ENCODE measurements around the gene OR9G1. TPM values are rescaled to one million over a fixed set of nuclear protein-coding genes. Genes with fewer than 3 reads are reported as not detected.

OR9G1 gene
- total RNA-seq, 1 donor from 2014 or later, result not detected

DNA sequence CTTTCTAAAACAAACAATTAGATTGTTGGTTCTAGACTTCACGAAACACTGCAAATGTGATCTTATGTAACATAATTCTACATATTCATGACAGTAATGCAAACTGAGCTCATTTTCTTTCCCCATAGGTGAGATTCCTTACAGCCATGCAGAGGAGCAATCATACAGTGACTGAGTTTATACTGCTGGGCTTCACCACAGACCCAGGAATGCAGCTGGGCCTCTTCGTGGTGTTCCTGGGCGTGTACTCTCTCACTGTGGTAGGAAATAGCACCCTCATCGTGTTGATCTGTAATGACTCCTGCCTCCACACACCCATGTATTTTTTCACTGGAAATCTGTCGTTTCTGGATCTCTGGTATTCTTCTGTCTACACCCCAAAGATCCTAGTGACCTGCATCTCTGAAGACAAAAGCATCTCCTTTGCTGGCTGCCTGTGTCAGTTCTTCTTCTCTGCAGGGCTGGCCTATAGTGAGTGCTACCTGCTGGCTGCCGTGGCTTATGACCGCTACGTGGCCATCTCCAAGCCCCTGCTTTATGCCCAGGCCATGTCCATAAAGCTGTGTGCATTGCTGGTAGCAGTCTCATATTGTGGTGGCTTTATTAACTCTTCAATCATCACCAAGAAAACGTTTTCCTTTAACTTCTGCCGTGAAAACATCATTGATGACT, 1.5 kb downstream of the OR9G1 start:
- H3K4me3 ChIP-seq (ENCODE audit: low read depth, low read length), result no peak overlapping the region
- no peak for DNase-seq (ENCODE audit: low read depth)
- TF ChIP-seq, protein P1, sequence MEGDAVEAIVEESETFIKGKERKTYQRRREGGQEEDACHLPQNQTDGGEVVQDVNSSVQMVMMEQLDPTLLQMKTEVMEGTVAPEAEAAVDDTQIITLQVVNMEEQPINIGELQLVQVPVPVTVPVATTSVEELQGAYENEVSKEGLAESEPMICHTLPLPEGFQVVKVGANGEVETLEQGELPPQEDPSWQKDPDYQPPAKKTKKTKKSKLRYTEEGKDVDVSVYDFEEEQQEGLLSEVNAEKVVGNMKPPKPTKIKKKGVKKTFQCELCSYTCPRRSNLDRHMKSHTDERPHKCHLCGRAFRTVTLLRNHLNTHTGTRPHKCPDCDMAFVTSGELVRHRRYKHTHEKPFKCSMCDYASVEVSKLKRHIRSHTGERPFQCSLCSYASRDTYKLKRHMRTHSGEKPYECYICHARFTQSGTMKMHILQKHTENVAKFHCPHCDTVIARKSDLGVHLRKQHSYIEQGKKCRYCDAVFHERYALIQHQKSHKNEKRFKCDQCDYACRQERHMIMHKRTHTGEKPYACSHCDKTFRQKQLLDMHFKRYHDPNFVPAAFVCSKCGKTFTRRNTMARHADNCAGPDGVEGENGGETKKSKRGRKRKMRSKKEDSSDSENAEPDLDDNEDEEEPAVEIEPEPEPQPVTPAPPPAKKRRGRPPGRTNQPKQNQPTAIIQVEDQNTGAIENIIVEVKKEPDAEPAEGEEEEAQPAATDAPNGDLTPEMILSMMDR (conservative IDR thresholded peaks at IDR 0.05; ENCODE audit: low read depth, low read length), result no peak

DNA sequence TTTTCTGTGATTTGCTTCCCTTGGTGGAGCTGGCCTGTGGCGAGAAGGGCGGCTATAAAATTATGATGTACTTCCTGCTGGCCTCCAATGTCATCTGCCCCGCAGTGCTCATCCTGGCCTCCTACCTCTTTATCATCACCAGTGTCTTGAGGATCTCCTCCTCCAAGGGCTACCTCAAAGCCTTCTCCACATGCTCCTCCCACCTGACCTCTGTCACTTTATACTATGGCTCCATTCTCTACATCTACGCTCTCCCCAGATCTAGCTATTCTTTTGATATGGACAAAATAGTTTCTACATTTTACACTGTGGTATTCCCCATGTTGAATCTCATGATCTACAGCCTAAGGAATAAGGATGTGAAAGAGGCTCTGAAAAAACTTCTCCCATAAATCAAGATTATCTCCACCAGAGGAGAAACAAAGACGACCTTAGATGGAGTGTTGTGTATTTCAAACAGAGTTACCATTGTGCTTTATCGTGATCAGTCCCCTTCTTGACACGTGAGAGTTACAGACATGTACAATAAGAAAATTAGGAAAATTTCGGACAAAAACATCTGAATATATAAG, 2.1 kb downstream of the OR9G1 start:
- TF ChIP-seq, protein P1 (conservative IDR thresholded peaks at IDR 0.05; ENCODE audit: low read depth, low read length), result no peak
- no peak overlapping the region for H3K4me3 ChIP-seq (ENCODE audit: low read depth, low read length)
- DNase-seq (ENCODE audit: low read depth), result no peak

DNA sequence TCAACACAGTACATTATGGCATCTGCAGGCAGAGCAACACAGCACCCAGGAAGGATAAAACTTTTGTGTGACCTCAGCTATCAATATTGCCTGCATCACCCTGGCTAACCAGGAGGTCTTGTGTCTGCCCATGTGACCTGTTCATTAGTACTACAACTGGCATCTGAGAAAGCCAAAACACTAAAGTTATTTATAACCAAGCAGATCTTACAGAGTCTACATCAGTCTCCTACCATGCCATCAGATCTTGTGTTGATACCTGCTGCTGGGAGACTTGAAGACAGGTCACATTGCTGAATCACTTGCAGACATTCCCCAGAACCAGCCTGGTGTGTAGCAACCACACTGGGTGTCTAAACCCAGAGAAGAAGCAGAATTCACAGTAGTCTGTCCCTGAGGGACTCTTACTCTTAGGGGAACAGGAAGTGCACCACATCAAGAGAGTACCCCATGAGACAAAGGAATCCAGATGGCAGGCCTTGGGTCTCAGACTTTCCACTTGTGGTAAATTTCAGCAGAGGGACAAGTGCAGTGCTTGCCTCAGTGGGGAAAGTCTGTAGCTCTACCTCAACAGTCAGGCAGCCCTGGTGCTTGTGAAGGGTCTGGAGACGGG, 7.0 kb downstream of the OR9G1 start:
- DNase-seq (ENCODE audit: low read depth), result peak; percentile 16
- TF ChIP-seq, protein P1 (conservative IDR thresholded peaks at IDR 0.05; ENCODE audit: low read depth, low read length), result no peak
- H3K4me3 ChIP-seq (ENCODE audit: low read depth, low read length), result no peak overlapping the region

DNA sequence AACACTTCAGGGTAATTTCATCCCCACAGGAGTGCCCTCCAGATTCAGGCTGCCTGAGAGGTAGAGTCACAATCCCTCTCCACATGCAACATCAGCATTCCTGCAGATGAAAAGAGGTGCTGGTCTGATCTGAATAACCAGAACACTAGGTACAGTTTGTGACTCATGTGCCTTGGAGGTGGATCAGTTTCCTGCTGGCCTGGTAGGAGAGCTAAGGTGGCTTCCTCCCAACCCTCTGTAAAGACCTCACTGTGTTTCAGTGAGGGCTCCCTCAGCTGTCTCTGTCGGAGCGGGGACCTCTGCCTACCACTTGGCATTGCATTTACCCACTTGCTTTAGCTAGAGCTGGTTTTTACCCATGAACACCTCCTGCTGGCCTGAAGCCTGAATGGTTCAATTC, 7.6 kb downstream of the OR9G1 start:
- H3K4me3 ChIP-seq (ENCODE audit: low read depth, low read length), result no peak overlapping the region
- DNase-seq (ENCODE audit: low read depth), result no peak
- TF ChIP-seq, protein P1 (conservative IDR thresholded peaks at IDR 0.05; ENCODE audit: low read depth, low read length), result no peak

DNA sequence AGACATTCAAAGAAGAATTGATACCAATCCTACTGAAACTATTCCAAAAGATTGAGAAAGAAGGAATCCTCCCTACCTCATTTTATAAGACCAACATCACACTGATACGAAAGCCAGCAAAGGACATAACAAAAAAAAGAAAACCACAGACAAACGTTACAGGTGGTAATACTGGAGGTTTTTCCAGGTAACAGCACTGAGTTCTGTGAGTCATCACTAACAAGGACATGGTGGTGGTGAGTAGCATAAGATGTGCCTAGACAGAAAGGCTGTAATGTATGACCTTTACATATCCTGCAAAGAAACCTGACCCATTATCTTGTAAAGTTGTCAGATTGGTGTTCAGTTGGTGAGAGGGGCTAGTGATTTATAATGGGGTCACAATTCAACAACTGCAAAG, 15.3 kb downstream of the OR9G1 start:
- H3K4me3 ChIP-seq (ENCODE audit: low read depth, low read length), result no peak overlapping the region
- TF ChIP-seq, protein P1 (conservative IDR thresholded peaks at IDR 0.05; ENCODE audit: low read depth, low read length), result no peak
- no peak for DNase-seq (ENCODE audit: low read depth)

DNA sequence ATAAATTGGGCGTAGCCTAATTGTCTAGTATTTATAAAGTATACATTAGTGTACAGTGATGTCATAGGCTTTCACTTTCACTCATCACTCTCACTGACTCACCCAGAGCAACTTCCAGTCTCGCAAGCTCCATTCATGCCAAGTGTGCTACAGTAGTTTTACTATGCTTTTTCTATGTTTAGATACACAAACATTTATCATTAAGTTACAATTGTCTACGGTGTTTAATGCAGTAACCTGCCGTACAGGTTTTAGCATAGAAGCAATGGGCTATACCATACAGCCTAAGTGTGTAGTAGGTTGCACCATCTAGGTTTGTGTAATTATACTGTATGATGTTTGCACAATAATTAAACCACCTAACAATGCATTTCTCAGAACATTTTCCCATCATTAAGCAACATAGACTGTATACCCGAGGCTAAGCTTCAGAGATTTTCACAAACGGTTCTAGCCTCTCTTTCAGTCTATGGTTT, 17.5 kb downstream of the OR9G1 start:
- TF ChIP-seq, protein P1 (conservative IDR thresholded peaks at IDR 0.05; ENCODE audit: low read depth, low read length), result no peak
- no peak overlapping the region for H3K4me3 ChIP-seq (ENCODE audit: low read depth, low read length)
- no peak for DNase-seq (ENCODE audit: low read depth)
